ENCODE measurements around the gene USP20.
"Not testable (repeated sequence)": the region's sequence is repeated elsewhere in the genome, so short reads cannot be mapped to it uniquely, and the experiment has no call there.

USP20 gene

GRCh38 chr9:129889941-129890717 lies 54.9 kb downstream of the USP20 start:
- peaks cover 69% of the 10 kb centered on the region for H3F3A ChIP-seq (ENCODE audit: insufficient read depth)
- peak overlapping the region; percentile 97 for H3K27ac ChIP-seq (ENCODE audit: low read depth, low read length)
- H4K20me1 ChIP-seq (ENCODE audit: low read depth, low read length) = no peaks in the 10 kb centered on the region
- TF ChIP-seq EZH2phosphoT487 (conservative IDR thresholded peaks at IDR 0.05; ENCODE audit: low read length) (no peak), CTCF (IDR thresholded peaks at IDR 0.05; ENCODE audit: insufficient read depth, low read length, poor library complexity, severe bottlenecking) (no peak)
- peaks cover 7% of the 10 kb centered on the region; the same call in 1 of the 2 replicates for H3K36me3 ChIP-seq (ENCODE audit: low read length)
- no peaks in the 10 kb centered on the region for H3K9me2 ChIP-seq (replicated peaks; ENCODE audit: insufficient read depth, low read length)
- H3K4me3 ChIP-seq (ENCODE audit: insufficient read depth, low read length, poor library complexity, severe bottlenecking) = no peak overlapping the region
- no peak overlapping the region for H3K9ac ChIP-seq (ENCODE audit: low read length)
- no peak overlapping the region for H2AFZ ChIP-seq (ENCODE audit: low read depth, low read length, severe bottlenecking)
- no peaks in the 10 kb centered on the region for H3K27me3 ChIP-seq (ENCODE audit: low read length)
- no peaks in the 10 kb centered on the region for H3K9me3 ChIP-seq (ENCODE audit: insufficient read depth, low read length)
- H3K79me2 ChIP-seq (ENCODE audit: insufficient read depth, low read length) = no peaks in the 10 kb centered on the region
- peak overlapping the region; percentile 54 for H3K4me2 ChIP-seq (ENCODE audit: low read depth, low read length, poor library complexity, severe bottlenecking)

GRCh38 chr9:129890718-129891299 lies 55.6 kb downstream of the USP20 start:
- H3K79me2 ChIP-seq (ENCODE audit: insufficient read depth, low read length); H3K9me3 ChIP-seq (ENCODE audit: insufficient read depth, low read length); H3K9me2 ChIP-seq (replicated peaks; ENCODE audit: insufficient read depth, low read length); H3K9ac ChIP-seq (ENCODE audit: low read length); H4K20me1 ChIP-seq (ENCODE audit: low read depth, low read length); H2AFZ ChIP-seq (ENCODE audit: low read depth, low read length, severe bottlenecking); H3K27me3 ChIP-seq (ENCODE audit: low read length); H3K4me3 ChIP-seq (ENCODE audit: insufficient read depth, low read length, poor library complexity, severe bottlenecking); H3K36me3 ChIP-seq (ENCODE audit: low read length): not testable (repeated sequence)
- peaks cover 72% of the 10 kb centered on the region for H3F3A ChIP-seq (ENCODE audit: insufficient read depth)
- peak overlapping the region; percentile 81 for H3K4me2 ChIP-seq (ENCODE audit: low read depth, low read length, poor library complexity, severe bottlenecking)
- peak overlapping the region; percentile 87 for H3K27ac ChIP-seq (ENCODE audit: low read depth, low read length)

- peak overlapping the region; percentile 87 for H3K27ac ChIP-seq (ENCODE audit: low read depth, low read length)
- H3K27me3 ChIP-seq (ENCODE audit: low read length) = no peaks in the 10 kb centered on the region
- H3K4me2 ChIP-seq (ENCODE audit: low read depth, low read length, poor library complexity, severe bottlenecking) = peak overlapping the region; percentile 81
- H3K9ac ChIP-seq (ENCODE audit: low read length) = peak overlapping the region; percentile 33
- TF ChIP-seq EZH2phosphoT487 (conservative IDR thresholded peaks at IDR 0.05; ENCODE audit: low read length) (no peak), CTCF (IDR thresholded peaks at IDR 0.05; ENCODE audit: insufficient read depth, low read length, poor library complexity, severe bottlenecking) (no peak)
- peaks cover 7% of the 10 kb centered on the region; the same call in 1 of the 2 replicates for H3K36me3 ChIP-seq (ENCODE audit: low read length)
- H4K20me1 ChIP-seq (ENCODE audit: low read depth, low read length) = no peaks in the 10 kb centered on the region
- no peaks in the 10 kb centered on the region for H3K79me2 ChIP-seq (ENCODE audit: insufficient read depth, low read length)
- H3F3A ChIP-seq (ENCODE audit: insufficient read depth) = peaks cover 73% of the 10 kb centered on the region
- H2AFZ ChIP-seq (ENCODE audit: low read depth, low read length, severe bottlenecking) = no peak overlapping the region
- no peaks in the 10 kb centered on the region for H3K9me2 ChIP-seq (replicated peaks; ENCODE audit: insufficient read depth, low read length)
- H3K9me3 ChIP-seq (ENCODE audit: insufficient read depth, low read length) = no peaks in the 10 kb centered on the region
- no peak overlapping the region for H3K4me3 ChIP-seq (ENCODE audit: insufficient read depth, low read length, poor library complexity, severe bottlenecking)
These were observed 56.3 kb downstream of the USP20 start for GRCh38 chr9:129891569-129891968.

All from SU-DHL-6 (cell line).